Brain microvascular endothelial cell (primary cell): ENCODE measurements around the gene WDR31.

Experiments used
- DNase-seq: peaks from one replicate; pipeline ENCODE4 v3.0.0-alpha.2; 2020
- H3K27ac ChIP-seq: fragments of 250-450 bp; sonication (Bioruptor Pico); 2 replicates; pipeline ENCODE4 v1.5.1; 2020; ENCODE audit warnings: mild to moderate bottlenecking, moderate library complexity
- H3K27me3 ChIP-seq: fragments of 250-450 bp; sonication (Bioruptor Pico); replicated peaks from 2 replicates; pipeline ENCODE4 v1.5.1; 2020; ENCODE audit warnings: mild to moderate bottlenecking
- H3K36me3 ChIP-seq: fragments of 250-450 bp; sonication (Bioruptor Pico); replicated peaks from 2 replicates; pipeline ENCODE4 v1.5.1; 2020; ENCODE audit warnings: mild to moderate bottlenecking
- H3K4me3 ChIP-seq: 2 replicates; pipeline ENCODE4 v1.5.1; 2011; ENCODE audit warnings: low read depth, mild to moderate bottlenecking, control low read depth, low read length, moderate library complexity
- CTCF ChIP-seq: IDR thresholded peaks from 2 replicates; pipeline ENCODE4 v1.5.1; 2011; ENCODE audit warnings: low read depth, mild to moderate bottlenecking, moderate library complexity, low read length, control low read depth, inconsistent platforms; ENCODE audit errors: missing control alignments
- in situ Hi-C: cut with HindIII; loops from 2 replicates; pipeline ENCODE4 v1.10.0; 2017; ENCODE audit warnings: low sequenced_read_pairs, low pct_ligation_motif_present

Gene WDR31

GRCh38 chr9:113293285-113293878 is 46.7 kb downstream of the WDR31 start:
- no peak overlapping the region for H3K4me3 ChIP-seq
- H3K27me3 ChIP-seq: no peaks in the 10 kb centered on the region
- in situ Hi-C loops: no loop called here
- H3K27ac ChIP-seq: no peak overlapping the region
- TF ChIP-seq CTCF: no peak
- peaks cover 50% of the 10 kb centered on the region for H3K36me3 ChIP-seq
- no peak for DNase-seq

- no peaks in the 10 kb centered on the region for H3K27me3 ChIP-seq
- no peak for TF ChIP-seq CTCF
- H3K36me3 ChIP-seq: peaks cover 75% of the 10 kb centered on the region
- no peak overlapping the region for H3K4me3 ChIP-seq
- no peak for DNase-seq
- in situ Hi-C loops: no loop called here
- H3K27ac ChIP-seq: no peak overlapping the region
Observed at GRCh38 chr9:113290052-113290607, 49.9 kb downstream of the WDR31 start.

GRCh38 chr9:113289091-113289490 is 51.0 kb downstream of the WDR31 start:
- H3K4me3 ChIP-seq: no peak overlapping the region
- in situ Hi-C loops: no loop called here
- no peak for DNase-seq

GRCh38 chr9:113281356-113281755 is 58.7 kb downstream of the WDR31 start:
- Histone ChIP-seq H3K27me3 (no peaks in the 10 kb centered on the region), H3K27ac (no peak overlapping the region), H3K4me3 (no peak overlapping the region), H3K36me3 (peaks cover 65% of the 10 kb centered on the region)
- TF ChIP-seq CTCF: no peak
- in situ Hi-C loops: no loop called here
- no peak for DNase-seq

More at GRCh38 chr9:113289091-113289490, 51.0 kb downstream of the WDR31 start:
- no peak for TF ChIP-seq CTCF
- H3K27me3 ChIP-seq: no peaks in the 10 kb centered on the region
- peaks cover 84% of the 10 kb centered on the region for H3K36me3 ChIP-seq
- H3K27ac ChIP-seq: no peak overlapping the region

- Histone ChIP-seq H3K27ac (no peak overlapping the region), H3K27me3 (no peaks in the 10 kb centered on the region), H3K4me3 (no peak overlapping the region), H3K36me3 (peaks cover 46% of the 10 kb centered on the region)
- no peak for TF ChIP-seq CTCF
- DNase-seq: no peak
- in situ Hi-C loops: no loop called here
Observed at GRCh38 chr9:113278840-113279239, 61.2 kb downstream of the WDR31 start.
